Hindlimb muscle (tissue), 1 donor: Measurements from ENCODE around the gene EXOSC7. TPM values are rescaled to one million over a fixed set of nuclear protein-coding genes. Genes with fewer than 3 reads are reported as not detected.

Source experiments
- DNase-seq: peaks from one replicate; pipeline ENCODE4 v3.0.0-alpha.2; 2013
- polyA plus RNA-seq: library from polyadenylated mRNA; unstranded; fragments of 120-200 nt; gene quantifications from one replicate; pipeline ENCODE4 v1.2.1, GENCODE V29; 2013; ENCODE audit not compliant: insufficient read length

EXOSC7 gene
- polyA plus RNA-seq, 1 donor: 42.1 TPM

GRCh38 chr3:44993471-44994205, 17.6 kb downstream of the EXOSC7 start:
- no peak for DNase-seq

- peak; percentile 47 for DNase-seq
Observed at GRCh38 chr3:44995142-44995770, 19.2 kb downstream of the EXOSC7 start.

- no peak for DNase-seq
Observed at GRCh38 chr3:44996556-44996969, 20.5 kb downstream of the EXOSC7 start.

- DNase-seq: no peak
Observed at GRCh38 chr3:44999782-45000181, 23.7 kb downstream of the EXOSC7 start.

- no peak for DNase-seq
Observed at GRCh38 chr3:45000823-45001222, 24.8 kb downstream of the EXOSC7 start.

- no peak for DNase-seq
Observed at GRCh38 chr3:45001738-45002137, 25.7 kb downstream of the EXOSC7 start.

- no peak for DNase-seq
Observed at GRCh38 chr3:45002139-45002660, 26.2 kb downstream of the EXOSC7 start.

- no peak for DNase-seq
Observed at GRCh38 chr3:45002720-45003119, 26.7 kb downstream of the EXOSC7 start.

GRCh38 chr3:45003406-45003805, 27.4 kb downstream of the EXOSC7 start:
- DNase-seq: no peak

- DNase-seq: no peak
Observed at GRCh38 chr3:45003859-45004258, 27.8 kb downstream of the EXOSC7 start.

GRCh38 chr3:45007091-45007490, 31.0 kb downstream of the EXOSC7 start:
- DNase-seq: no peak

GRCh38 chr3:45008117-45008516, 32.1 kb downstream of the EXOSC7 start:
- DNase-seq: no peak

- DNase-seq: no peak
Observed at GRCh38 chr3:45009868-45010267, 33.8 kb downstream of the EXOSC7 start.

GRCh38 chr3:45010811-45011333, 34.8 kb downstream of the EXOSC7 start:
- no peak for DNase-seq

- DNase-seq: no peak
Observed at GRCh38 chr3:45011756-45012508, 35.9 kb downstream of the EXOSC7 start.

GRCh38 chr3:45012577-45012976, 36.5 kb downstream of the EXOSC7 start:
- no peak for DNase-seq

- DNase-seq: no peak
Observed at GRCh38 chr3:45016916-45017315, 40.9 kb downstream of the EXOSC7 start.

GRCh38 chr3:45017821-45018220, 41.8 kb downstream of the EXOSC7 start:
- DNase-seq: no peak

- DNase-seq: no peak
Observed at GRCh38 chr3:45020534-45020933, 44.5 kb downstream of the EXOSC7 start.

GRCh38 chr3:45021524-45022297, 45.7 kb downstream of the EXOSC7 start:
- peak; percentile 85 for DNase-seq

- no peak for DNase-seq
Observed at GRCh38 chr3:45023675-45024074, 47.6 kb downstream of the EXOSC7 start.

- no peak for DNase-seq
Observed at GRCh38 chr3:45024542-45025255, 48.7 kb downstream of the EXOSC7 start.
